CD8-positive, alpha-beta memory T cell (primary cell): Measurements from ENCODE around the gene HIF1A. TPM values are rescaled to one million over a fixed set of nuclear protein-coding genes. Genes with fewer than 3 reads are reported as not detected.

Experiments used
- CTCF ChIA-PET: fragments of 350-600 bp; sonication (Branson Sonifier 250); formaldehyde crosslinking; loops from one replicate; lab custom pipeline; 2021; ENCODE audit warnings: antibody characterized with exemption; lab: Charles Lee
- POLR2A ChIA-PET: fragments of 350-600 bp; sonication (Branson Sonifier 250); formaldehyde crosslinking; loops from one replicate; lab custom pipeline; 2021; ENCODE audit warnings: antibody characterized with exemption; lab: Charles Lee
- DNase-seq, 5 donors: peaks; one replicate each; pipeline versions ENCODE4 v3.0.0 to v3.0.0-alpha.2; 2020 to 2022; ENCODE audit warnings: mixed read lengths in 1 of 5
- H3K27ac ChIP-seq: one replicate; pipeline ENCODE4 v1.7.0; 2013; ENCODE audit warnings: low read depth, mild to moderate bottlenecking, low read length, moderate library complexity
- H3K27me3 ChIP-seq: 2 replicates; pipeline ENCODE4 v1.7.0; 2013; ENCODE audit warnings: low read length, mild to moderate bottlenecking; ENCODE audit not compliant: insufficient read depth, poor library complexity, severe bottlenecking
- H3K36me3 ChIP-seq: 2 replicates; pipeline ENCODE4 v1.7.0; 2013; ENCODE audit warnings: mild to moderate bottlenecking, low read length, moderate library complexity; ENCODE audit not compliant: insufficient read depth
- H3K4me1 ChIP-seq: 2 replicates; pipeline ENCODE4 v1.7.0; 2013; ENCODE audit warnings: mild to moderate bottlenecking, low read length, moderate library complexity; ENCODE audit not compliant: insufficient read depth
- H3K4me3 ChIP-seq: 2 replicates; pipeline ENCODE4 v1.7.0; 2013; ENCODE audit warnings: mild to moderate bottlenecking, low read length
- H3K9me3 ChIP-seq: 2 replicates; pipeline ENCODE4 v1.7.0; 2013; ENCODE audit warnings: mild to moderate bottlenecking, low read length
- H3K27ac Mint-ChIP-seq, 8 donors: one replicate each; pipeline ENCODE4 v1.8.0; 2020 to 2021; ENCODE audit warnings: mixed read lengths in 8 of 8, mild to moderate bottlenecking in 6 of 8, inconsistent platforms in 3 of 8, moderate library complexity in 3 of 8
- H3K27me3 Mint-ChIP-seq, 2 donors: one replicate each; pipeline ENCODE4 v1.8.0; 2020 to 2021; ENCODE audit warnings: mixed read lengths in 2 of 2, mild to moderate bottlenecking in 1 of 2, moderate library complexity in 1 of 2
- H3K36me3 Mint-ChIP-seq, 3 donors: one replicate each; pipeline ENCODE4 v1.8.0; 2020 to 2021; ENCODE audit warnings: mixed read lengths in 3 of 3, inconsistent platforms in 1 of 3, mild to moderate bottlenecking in 1 of 3
- H3K4me1 Mint-ChIP-seq, 3 donors: one replicate each; pipeline ENCODE4 v1.8.0; 2020 to 2021; ENCODE audit warnings: mixed read lengths in 3 of 3, inconsistent platforms in 1 of 3, mild to moderate bottlenecking in 1 of 3
- H3K4me3 Mint-ChIP-seq, 7 donors: one replicate each; pipeline ENCODE4 v1.8.0; 2020 to 2021; ENCODE audit warnings: mixed read lengths in 7 of 7, mild to moderate bottlenecking in 6 of 7, moderate library complexity in 4 of 7, inconsistent platforms in 2 of 7
- H3K9me3 Mint-ChIP-seq, 5 donors: one replicate each; pipeline ENCODE4 v1.8.0; 2020 to 2022; ENCODE audit warnings: mixed read lengths in 5 of 5, mild to moderate bottlenecking in 3 of 5, moderate library complexity in 2 of 5, inconsistent platforms in 1 of 5
- polyA plus RNA-seq: library from polyadenylated mRNA; unstranded; fragments of 300-500 nt; fragmentation: Illumina TruSeq; gene quantifications from one replicate; pipeline ENCODE4 v1.2.3, GENCODE V29; 2021
- total RNA-seq, 2 experiments: library from RNA; stranded (reverse); gene quantifications; one replicate each; pipeline ENCODE4 v1.2.3, GENCODE V29; 2021

Gene HIF1A
- total and polyA plus RNA-seq, 3 experiments from 2014 or later, result 49.6 to 139 (median 130) TPM

- ChIA-PET CTCF (interaction anchor here (0.8 to 1.4 kb wide), 2 partner anchors 217 to 411 kb away, joined by 3 to 5 read pairs; no protein-coding TSS in a partner anchor), POLR2A (interaction anchor here (0.6 to 1.7 kb wide), 3 partner anchors 11 to 34 kb away, joined by 4 to 8 read pairs (median 7); no protein-coding TSS in a partner anchor)
- no peak for DNase-seq
- Mint-ChIP-seq H3K27me3 (no peaks in the 10 kb centered on the region), H3K36me3 (peaks cover 0 to 16% (median 0%) of the 10 kb centered on the region in 3 donors), H3K4me1 (peaks cover 37 to 51% (median 39%) of the 10 kb centered on the region in 3 donors), H3K4me3 (peak overlapping the region; percentile 92 to 99 (median 97)), H3K9me3 (peaks cover 0 to 9% (median 3%) of the 10 kb centered on the region in 5 donors), H3K27ac (peak overlapping the region in 7 of 8 donors; percentile 75 to 97 (median 93))
- no peak overlapping the region for H3K4me3 ChIP-seq
- H3K4me1 ChIP-seq, result peaks cover 39% of the 10 kb centered on the region
- no peaks in the 10 kb centered on the region for H3K9me3 ChIP-seq
- no peak overlapping the region for H3K27ac ChIP-seq
- no peaks in the 10 kb centered on the region for H3K36me3 ChIP-seq
- H3K27me3 ChIP-seq, result no peaks in the 10 kb centered on the region
Observed at GRCh38 chr14:61694039-61694438, 1.3 kb upstream of the HIF1A start.

- no peaks in the 10 kb centered on the region for H3K27me3 ChIP-seq
- peak overlapping the region; percentile 82 for H3K4me3 ChIP-seq
- no peaks in the 10 kb centered on the region for H3K36me3 ChIP-seq
- peak; percentile 35 to 58 (median 49) for DNase-seq
- peaks cover 53 to 68% (median 55%) of the 10 kb centered on the region in 3 donors for H3K4me1 Mint-ChIP-seq
- CTCF ChIA-PET, result no interaction called here
- no peaks in the 10 kb centered on the region for H3K9me3 ChIP-seq
- peaks cover 48% of the 10 kb centered on the region for H3K4me1 ChIP-seq
- POLR2A ChIA-PET, result interaction anchor here (0.5 to 1.7 kb wide), 10 partner anchors 10 to 415 kb away, joined by 3 to 8 read pairs (median 4); partner anchors contain the start of genes SNAPC1 and TMEM30B
- H3K9me3 Mint-ChIP-seq, result peaks cover 0 to under 1% (median 0%) of the 10 kb centered on the region in 5 donors
- H3K4me3 Mint-ChIP-seq, result peak overlapping the region; percentile 92 to 99 (median 97)
- H3K27ac Mint-ChIP-seq, result peak overlapping the region; percentile 93 to 98 (median 96)
- H3K36me3 Mint-ChIP-seq, result peaks cover 0 to 16% (median 0%) of the 10 kb centered on the region in 3 donors
- H3K27ac ChIP-seq, result peak overlapping the region; percentile 82
- no peaks in the 10 kb centered on the region for H3K27me3 Mint-ChIP-seq
Observed at GRCh38 chr14:61695695-61696527, 598 bp downstream of the HIF1A start.

GRCh38 chr14:61696753-61697318 is 1.5 kb downstream of the HIF1A start:
- ChIA-PET CTCF (no interaction called here), POLR2A (interaction anchor here (1.2 kb wide), 1 partner anchor 9 kb away, joined by 4 read pairs; no protein-coding TSS in a partner anchor)

GRCh38 chr14:61698206-61698980 is 3.1 kb downstream of the HIF1A start:
- Histone ChIP-seq H3K9me3 (no peaks in the 10 kb centered on the region), H3K4me1 (peaks cover 60% of the 10 kb centered on the region), H3K27ac (no peak overlapping the region), H3K4me3 (peak overlapping the region; percentile 82), H3K36me3 (no peaks in the 10 kb centered on the region), H3K27me3 (no peaks in the 10 kb centered on the region)
- peak overlapping the region; percentile 32 to 96 (median 72) for H3K27ac Mint-ChIP-seq
- peak overlapping the region; percentile 92 to 99 (median 97) for H3K4me3 Mint-ChIP-seq
- no peak for DNase-seq
- ChIA-PET CTCF (no interaction called here), POLR2A (interaction anchor here (0.7 kb wide), 1 partner anchor 153 kb away, joined by 3 read pairs; no protein-coding TSS in a partner anchor)
- no peaks in the 10 kb centered on the region for H3K9me3 Mint-ChIP-seq
- no peaks in the 10 kb centered on the region for H3K27me3 Mint-ChIP-seq
- H3K4me1 Mint-ChIP-seq, result peaks cover 58 to 80% (median 71%) of the 10 kb centered on the region in 3 donors
- peaks cover 0 to 16% (median 0%) of the 10 kb centered on the region in 3 donors for H3K36me3 Mint-ChIP-seq

More at GRCh38 chr14:61696753-61697318, 1.5 kb downstream of the HIF1A start:
- H3K4me1 Mint-ChIP-seq, result peaks cover 47 to 68% (median 58%) of the 10 kb centered on the region in 3 donors
- Histone ChIP-seq H3K27ac (no peak overlapping the region), H3K4me3 (peak overlapping the region; percentile 82), H3K36me3 (no peaks in the 10 kb centered on the region), H3K9me3 (no peaks in the 10 kb centered on the region), H3K4me1 (peaks cover 47% of the 10 kb centered on the region), H3K27me3 (no peaks in the 10 kb centered on the region)
- no peaks in the 10 kb centered on the region for H3K27me3 Mint-ChIP-seq
- H3K27ac Mint-ChIP-seq, result peak overlapping the region; percentile 89 to 97 (median 96)
- H3K36me3 Mint-ChIP-seq, result peaks cover 0 to 16% (median 0%) of the 10 kb centered on the region in 3 donors
- no peaks in the 10 kb centered on the region for H3K9me3 Mint-ChIP-seq
- DNase-seq, result no peak
- peak overlapping the region; percentile 92 to 99 (median 97) for H3K4me3 Mint-ChIP-seq

- Mint-ChIP-seq H3K9me3 (no peaks in the 10 kb centered on the region), H3K4me3 (peak overlapping the region; percentile 92 to 99 (median 97)), H3K4me1 (peaks cover 62 to 83% (median 76%) of the 10 kb centered on the region in 3 donors), H3K27me3 (no peaks in the 10 kb centered on the region), H3K27ac (peak overlapping the region in 7 of 8 donors; percentile 1 to 93 (median 48)), H3K36me3 (peaks cover 0 to 16% (median 0%) of the 10 kb centered on the region in 3 donors)
- Histone ChIP-seq H3K27me3 (no peaks in the 10 kb centered on the region), H3K36me3 (no peaks in the 10 kb centered on the region), H3K27ac (no peak overlapping the region), H3K4me3 (peak overlapping the region; percentile 82), H3K9me3 (no peaks in the 10 kb centered on the region), H3K4me1 (peaks cover 66% of the 10 kb centered on the region)
- no peak for DNase-seq
- ChIA-PET POLR2A (interaction anchor here (0.7 kb wide), 1 partner anchor 154 kb away, joined by 3 read pairs; no protein-coding TSS in a partner anchor), CTCF (interaction anchor here (1.4 kb wide), 1 partner anchor 21 kb away, joined by 6 read pairs; no protein-coding TSS in a partner anchor)
Observed at GRCh38 chr14:61699027-61699426, 3.7 kb downstream of the HIF1A start.

- no peaks in the 10 kb centered on the region for H3K27me3 ChIP-seq
- Mint-ChIP-seq H3K9me3 (no peaks in the 10 kb centered on the region), H3K27me3 (no peaks in the 10 kb centered on the region), H3K4me3 (peak overlapping the region; percentile 20 to 99 (median 51)), H3K27ac (peak overlapping the region in 5 of 8 donors; percentile 4 to 69 (median 12)), H3K4me1 (peaks cover 63 to 87% (median 82%) of the 10 kb centered on the region in 3 donors), H3K36me3 (peaks cover 0 to 16% (median 0%) of the 10 kb centered on the region in 3 donors)
- H3K9me3 ChIP-seq, result no peaks in the 10 kb centered on the region
- H3K4me1 ChIP-seq, result peaks cover 61% of the 10 kb centered on the region
- DNase-seq, result no peak
- no peaks in the 10 kb centered on the region for H3K36me3 ChIP-seq
- ChIA-PET POLR2A (interaction anchor here (0.6 kb wide), 1 partner anchor 1343 kb away, joined by 5 read pairs; no protein-coding TSS in a partner anchor), CTCF (interaction anchor here (0.9 to 1.4 kb wide), 4 partner anchors 9 to 225 kb away, joined by 3 to 6 read pairs (median 3); no protein-coding TSS in a partner anchor)
- H3K4me3 ChIP-seq, result no peak overlapping the region
- no peak overlapping the region for H3K27ac ChIP-seq
Observed at GRCh38 chr14:61700104-61700886, 5.0 kb downstream of the HIF1A start.
